Muscle layer of colon (tissue), 2 donors: ENCODE results near the gene AMBN.

Experiments
- H3K27ac ChIP-seq: one replicate; pipeline ENCODE4 v1.7.0; 2013; ENCODE audit warnings: low read depth, mild to moderate bottlenecking, low read length, moderate library complexity
- H3K27me3 ChIP-seq, 2 donors: one replicate each; pipeline ENCODE4 v1.7.0; 2013; ENCODE audit warnings: low read length in 2 of 2, mild to moderate bottlenecking in 2 of 2; ENCODE audit not compliant: insufficient read depth in 2 of 2, control insufficient read depth in 1 of 2
- H3K36me3 ChIP-seq: one replicate; pipeline ENCODE4 v1.7.0; 2013; ENCODE audit warnings: mild to moderate bottlenecking, low read length; ENCODE audit not compliant: insufficient read depth
- H3K4me1 ChIP-seq: one replicate; pipeline ENCODE4 v1.7.0; 2013; ENCODE audit warnings: mild to moderate bottlenecking, low read length; ENCODE audit not compliant: insufficient read depth
- H3K4me3 ChIP-seq, 2 donors: one replicate each; pipeline ENCODE4 v1.7.0; 2013; ENCODE audit warnings: low read length in 2 of 2, low read depth in 1 of 2, mild to moderate bottlenecking in 1 of 2, moderate library complexity in 1 of 2
- H3K9ac ChIP-seq: one replicate; pipeline ENCODE4 v1.7.0; 2013; ENCODE audit warnings: low read length
- H3K9me3 ChIP-seq: one replicate; pipeline ENCODE4 v1.7.0; 2013; ENCODE audit warnings: mild to moderate bottlenecking, low read length
- donor health status: abdominal sarcoma.
- donor health status: Adenocarcinoma of cecum.

AMBN gene

GRCh38 chr4:70591955-70592582, at the start of gene AMBN:
TSS of gene AMBN (plus strand) at chr4:70592256. CDS start at chr4:70592359, 103 bp downstream.
- Histone ChIP-seq H3K9ac (no peak within 1 kb of the TSS), H3K4me3 (no peak within 1 kb of the TSS), H3K4me1 (no peaks in the 10 kb centered on the region), H3K36me3 (no peaks in the 10 kb centered on the region), H3K27me3 (no peaks in the 10 kb centered on the region), H3K27ac (no peak within 1 kb of the TSS), H3K9me3 (no peaks in the 10 kb centered on the region)

- no peak overlapping the region for H3K9ac ChIP-seq
- no peaks in the 10 kb centered on the region for H3K36me3 ChIP-seq
- no peaks in the 10 kb centered on the region for H3K9me3 ChIP-seq
- H3K4me3 ChIP-seq, result no peak overlapping the region
- H3K27ac ChIP-seq, result no peak overlapping the region
- no peaks in the 10 kb centered on the region for H3K27me3 ChIP-seq
- no peaks in the 10 kb centered on the region for H3K4me1 ChIP-seq
These were observed 47.7 kb upstream of the AMBN start for GRCh38 chr4:70544279-70544868.

GRCh38 chr4:70556856-70557255, 35.2 kb upstream of the AMBN start:
- Histone ChIP-seq H3K27me3 (no peaks in the 10 kb centered on the region), H3K9ac (no peak overlapping the region), H3K4me1 (no peaks in the 10 kb centered on the region), H3K36me3 (no peaks in the 10 kb centered on the region), H3K9me3 (no peaks in the 10 kb centered on the region), H3K4me3 (no peak overlapping the region), H3K27ac (no peak overlapping the region)

- H3K4me1 ChIP-seq, result no peaks in the 10 kb centered on the region
- H3K4me3 ChIP-seq, result no peak overlapping the region
- no peaks in the 10 kb centered on the region for H3K9me3 ChIP-seq
- no peak overlapping the region for H3K9ac ChIP-seq
- H3K27ac ChIP-seq, result no peak overlapping the region
- H3K27me3 ChIP-seq, result no peaks in the 10 kb centered on the region
- H3K36me3 ChIP-seq, result no peaks in the 10 kb centered on the region
These were observed 32.7 kb upstream of the AMBN start for GRCh38 chr4:70559211-70559830.

- Histone ChIP-seq H3K9ac (no peak overlapping the region), H3K4me3 (no peak overlapping the region), H3K27ac (no peak overlapping the region), H3K9me3 (no peaks in the 10 kb centered on the region), H3K27me3 (no peaks in the 10 kb centered on the region), H3K4me1 (no peaks in the 10 kb centered on the region), H3K36me3 (no peaks in the 10 kb centered on the region)
These were observed 32.1 kb upstream of the AMBN start for GRCh38 chr4:70559924-70560323.

- no peak overlapping the region for H3K27ac ChIP-seq
These were observed 28.0 kb upstream of the AMBN start for GRCh38 chr4:70564033-70564432.

GRCh38 chr4:70570796-70571195, 21.3 kb upstream of the AMBN start:
- Histone ChIP-seq H3K4me3 (no peak overlapping the region), H3K9me3 (no peaks in the 10 kb centered on the region), H3K27ac (no peak overlapping the region), H3K4me1 (no peaks in the 10 kb centered on the region), H3K27me3 (no peaks in the 10 kb centered on the region), H3K9ac (no peak overlapping the region), H3K36me3 (no peaks in the 10 kb centered on the region)

More at GRCh38 chr4:70564033-70564432, 28.0 kb upstream of the AMBN start:
- Histone ChIP-seq H3K9ac (no peak overlapping the region), H3K36me3 (no peaks in the 10 kb centered on the region), H3K4me1 (no peaks in the 10 kb centered on the region), H3K4me3 (no peak overlapping the region), H3K9me3 (no peaks in the 10 kb centered on the region), H3K27me3 (no peaks in the 10 kb centered on the region)

- Histone ChIP-seq H3K27ac (no peak overlapping the region), H3K36me3 (no peaks in the 10 kb centered on the region), H3K27me3 (no peaks in the 10 kb centered on the region), H3K9ac (no peak overlapping the region), H3K4me3 (no peak overlapping the region), H3K9me3 (no peaks in the 10 kb centered on the region), H3K4me1 (no peaks in the 10 kb centered on the region)
These were observed 20.3 kb upstream of the AMBN start for GRCh38 chr4:70571772-70572171.

- H3K9ac ChIP-seq, result no peak overlapping the region
- no peak overlapping the region for H3K27ac ChIP-seq
- H3K4me1 ChIP-seq, result no peaks in the 10 kb centered on the region
- H3K9me3 ChIP-seq, result no peaks in the 10 kb centered on the region
- no peak overlapping the region for H3K4me3 ChIP-seq
- no peaks in the 10 kb centered on the region for H3K36me3 ChIP-seq
- H3K27me3 ChIP-seq, result no peaks in the 10 kb centered on the region
These were observed 16.1 kb upstream of the AMBN start for GRCh38 chr4:70575964-70576363.

GRCh38 chr4:70577220-70577927, 14.7 kb upstream of the AMBN start:
- H3K9ac ChIP-seq, result no peak overlapping the region
- no peaks in the 10 kb centered on the region for H3K4me1 ChIP-seq
- no peak overlapping the region for H3K27ac ChIP-seq
- no peak overlapping the region for H3K4me3 ChIP-seq
- no peaks in the 10 kb centered on the region for H3K9me3 ChIP-seq
- H3K27me3 ChIP-seq, result no peaks in the 10 kb centered on the region
- no peaks in the 10 kb centered on the region for H3K36me3 ChIP-seq

GRCh38 chr4:70581980-70582379, 10.1 kb upstream of the AMBN start:
- Histone ChIP-seq H3K27me3 (no peaks in the 10 kb centered on the region), H3K4me3 (no peak overlapping the region), H3K27ac (no peak overlapping the region), H3K4me1 (no peaks in the 10 kb centered on the region), H3K9me3 (no peaks in the 10 kb centered on the region), H3K36me3 (no peaks in the 10 kb centered on the region), H3K9ac (no peak overlapping the region)
